ENCODE data around the gene PRLH. TPM values are rescaled to one million over a fixed set of nuclear protein-coding genes. Genes with fewer than 3 reads are reported as not detected.

The PRLH gene
- total RNA-seq: not detected in 2 replicates

GRCh38 chr2:237566401-237567235 is at the start of gene PRLH:
Gene PRLH (plus strand): TSS chr2:237566574. CDS start chr2:237566574, 0 bp downstream.

GRCh38 chr2:237590272-237591140 is 24.1 kb downstream of the PRLH start, which contains the start of gene RAB17:
Gene RAB17 (minus strand): TSS chr2:237590734. CDS start chr2:237586154, 4,580 bp downstream.

Other genes starting within 250 kb of the PRLH start
- 1,213 and 2,045 TPM in 2 replicates for gene COL6A3, start 152.4 kb upstream of the PRLH start, total RNA-seq
- gene MLPH, start 79.3 kb upstream of the PRLH start, total RNA-seq: 9.6 and 47.4 TPM in 2 replicates
- gene RAB17, start 24.2 kb downstream of the PRLH start, total RNA-seq: not detected in 2 replicates
- gene LRRFIP1, start 61.0 kb downstream of the PRLH start, total RNA-seq: 18.6 and 35.4 TPM in 2 replicates
- gene RBM44, start 232.2 kb downstream of the PRLH start, total RNA-seq: 0.08 TPM in 1 of 2 replicates, not detected in the other